Subcutaneous adipose tissue (tissue), 4 donors: ENCODE measurements around the gene SHH. TPM values are rescaled to one million over a fixed set of nuclear protein-coding genes. Genes with fewer than 3 reads are reported as not detected.

Experiments
- CTCF ChIP-seq: fragments of 450-650 bp; IDR thresholded peaks from one replicate; pipeline ENCODE4 v1.5.1; 2016; ENCODE audit warnings: low read depth, mild to moderate bottlenecking, control low read depth, antibody characterized with exemption, moderate library complexity
- total RNA-seq, 4 donors: library from RNA; depleted of rRNA; stranded (reverse); fragments of >200 nt; gene quantifications; one replicate each; pipeline ENCODE4 v1.1.0, GENCODE V29; 2016

The SHH gene
- total RNA-seq, 4 donors from 2014 or later = not detected

- no peak for TF ChIP-seq CTCF
These were observed 55.9 kb downstream of the SHH start for GRCh38 chr7:155756322-155756721.

GRCh38 chr7:155755026-155755425, 57.2 kb downstream of the SHH start:
- no peak for TF ChIP-seq CTCF

GRCh38 chr7:155754165-155754564, 58.1 kb downstream of the SHH start:
- TF ChIP-seq CTCF = no peak

- no peak for TF ChIP-seq CTCF
These were observed 58.8 kb downstream of the SHH start for GRCh38 chr7:155753446-155753965.

GRCh38 chr7:155752756-155753445, 59.4 kb downstream of the SHH start:
- no peak for TF ChIP-seq CTCF

GRCh38 chr7:155751409-155751808, 60.9 kb downstream of the SHH start:
- TF ChIP-seq CTCF = no peak

- no peak for TF ChIP-seq CTCF
These were observed 61.8 kb downstream of the SHH start for GRCh38 chr7:155750255-155751125.
